K562 (cell line): Measurements from ENCODE around the gene ACTL8.

ENCODE experiments used
- CGGBP1 ChIP-seq: fragments of 250-450 bp; sonication (Bioruptor Pico); IDR thresholded peaks from 2 replicates; pipeline ENCODE4 v1.9.0; 2021; ENCODE audit warnings: mild to moderate bottlenecking
- JUNB ChIP-seq: fragments of 450-650 bp; formaldehyde crosslinking; conservative IDR thresholded peaks from 2 replicates; pipeline ENCODE4 v1.4.0; 2020; ENCODE audit warnings: mild to moderate bottlenecking
- UBTF ChIP-seq, 2 experiments: IDR thresholded peaks; 2 replicates each; pipeline ENCODE4 v1.6.1; 2012; ENCODE audit warnings: improper control_type of control experiment in 2 of 2, low read depth in 2 of 2, low read length in 2 of 2, borderline replicate concordance in 1 of 2

- TF ChIP-seq CGGBP1, result no peak
- no peak for TF ChIP-seq JUNB
- no peak for TF ChIP-seq UBTF (IDR thresholded peaks at IDR 0.05; ENCODE audit: borderline replicate concordance in 1 of 2, low read depth in 2 of 2, low read length in 2 of 2)
Measured at GRCh38 chr1:17764591-17764990, 9.5 kb downstream of the ACTL8 start.
